ENCODE data around the gene ODF2L.

GRCh38 chr1:86370601-86371022 is 25.5 kb downstream of the ODF2L start:
- TF ChIP-seq CTCF (IDR thresholded peaks at IDR 0.05) (no peak), EP300 (IDR thresholded peaks at IDR 0.05) (no peak), POLR2A (IDR thresholded peaks at IDR 0.05) (no peak), POLR2AphosphoS5 (IDR thresholded peaks at IDR 0.05) (no peak)
